ENCODE measurements around the gene GPX3. TPM values are rescaled to one million over a fixed set of nuclear protein-coding genes. Genes with fewer than 3 reads are reported as not detected.

Gene GPX3
- total RNA-seq, 4 donors from 2014 or later = 5,296 to 11,485 (median 6,898) TPM

- ATAC-seq (ENCODE audit: low FRiP score) (no peak), DNase-seq (ENCODE audit: low spot score) (no peak)
- no peak for TF ChIP-seq CTCF (IDR thresholded peaks at IDR 0.05)
Measured at GRCh38 chr5:151076616-151077015, 56.2 kb downstream of the GPX3 start.

GRCh38 chr5:151077419-151077818 lies 57.0 kb downstream of the GPX3 start:
- ATAC-seq (ENCODE audit: low FRiP score) (no peak), DNase-seq (ENCODE audit: low spot score) (no peak)
- TF ChIP-seq CTCF (IDR thresholded peaks at IDR 0.05) = no peak

- no peak for TF ChIP-seq CTCF (IDR thresholded peaks at IDR 0.05)
- no peak for ATAC-seq (ENCODE audit: low FRiP score)
- DNase-seq (ENCODE audit: low spot score) = no peak
Measured at GRCh38 chr5:151077967-151078366, 57.6 kb downstream of the GPX3 start.

Other genes with a start within 250 kb of the GPX3 start
- gene SMIM3, start 241.8 kb upstream of the GPX3 start, total RNA-seq = 100 to 1,000 TPM; 140 to 211 (median 157) TPM
- 1 to 10 TPM in 2 of 4 donors, not detected in 2; 1.1 to 1.8 TPM for gene IRGM, start 174.1 kb upstream of the GPX3 start, total RNA-seq
- gene ZNF300, start 115.6 kb upstream of the GPX3 start, total RNA-seq = 1 to 10 TPM; 3.0 to 6.9 (median 4.2) TPM
- 100 to 1,000 TPM in 3 of 4 donors, 10 to 100 TPM in 1; 96.7 to 189 (median 149) TPM for gene TNIP1, start 60.4 kb downstream of the GPX3 start, total RNA-seq
- gene ANXA6, start 137.2 kb downstream of the GPX3 start, total RNA-seq = 100 to 1,000 TPM; 216 to 505 (median 379) TPM
- 100 to 1,000 TPM; 118 to 287 (median 228) TPM for gene CCDC69, start 203.5 kb downstream of the GPX3 start, total RNA-seq
- 10 to 100 TPM; 26.6 to 62.6 (median 27.9) TPM for gene GM2A, start 232.6 kb downstream of the GPX3 start, total RNA-seq